LHCN-M2 (cell line): ENCODE measurements around the gene NFKB1. TPM values are rescaled to one million over a fixed set of nuclear protein-coding genes. Genes with fewer than 3 reads are reported as not detected.

Experiments used
- DNase-seq: peaks from one replicate; pipeline ENCODE4 v3.0.0-alpha.2; 2012; ENCODE audit warnings: low read depth
- total RNA-seq: library from RNA; depleted of rRNA; stranded (reverse); fragments of >200 nt; gene quantifications from 2 replicates; pipeline ENCODE4 v1.2.3, GENCODE V29; 2014

NFKB1 gene
- total RNA-seq, 1 experiment from 2014 or later, result 22.0 TPM

- no peak for DNase-seq
Observed at GRCh38 chr4:102494603-102495002, 6.6 kb upstream of the NFKB1 start.

DNA sequence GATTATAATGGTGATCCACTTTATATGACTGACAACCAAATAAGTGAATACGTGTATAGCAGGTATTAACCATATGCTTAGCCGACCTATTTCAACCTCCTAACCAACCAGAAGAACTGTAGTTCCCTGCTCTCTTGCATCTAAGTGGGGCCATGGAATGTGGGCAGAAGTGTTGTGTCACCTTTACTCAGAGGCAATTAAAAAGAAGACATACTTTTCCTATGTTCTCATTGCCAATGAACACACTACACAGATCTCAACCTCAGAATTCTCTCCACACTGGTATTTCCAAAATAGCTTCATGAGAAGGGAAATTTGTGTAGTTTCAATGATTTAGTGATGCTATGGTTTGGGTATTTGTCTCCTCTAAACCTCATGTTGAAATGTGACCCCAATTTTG lies 3.2 kb upstream of the NFKB1 start:
- DNase-seq, result no peak

GRCh38 chr4:102500352-102500695 lies 835 bp upstream of the NFKB1 start:
- DNase-seq, result peak; percentile 26

- DNase-seq, result no peak
Observed at GRCh38 chr4:102501447-102501696, 213 bp downstream of the NFKB1 start.

DNA sequence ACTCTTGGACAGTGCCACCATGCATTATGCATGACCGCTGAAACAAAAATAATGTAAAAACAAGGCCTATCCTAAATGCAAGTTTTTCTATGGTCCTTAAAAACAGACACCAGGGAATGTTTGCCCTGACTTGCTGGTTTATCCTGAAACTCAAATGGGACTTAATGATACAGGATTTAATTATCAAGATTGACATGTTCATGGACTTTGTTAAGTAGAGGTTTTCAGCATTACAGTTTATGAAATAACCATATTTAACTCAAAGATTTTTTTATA lies 1.3 kb downstream of the NFKB1 start:
- no peak for DNase-seq

GRCh38 chr4:102503301-102503746 lies 2.2 kb downstream of the NFKB1 start:
- DNase-seq, result no peak

DNA sequence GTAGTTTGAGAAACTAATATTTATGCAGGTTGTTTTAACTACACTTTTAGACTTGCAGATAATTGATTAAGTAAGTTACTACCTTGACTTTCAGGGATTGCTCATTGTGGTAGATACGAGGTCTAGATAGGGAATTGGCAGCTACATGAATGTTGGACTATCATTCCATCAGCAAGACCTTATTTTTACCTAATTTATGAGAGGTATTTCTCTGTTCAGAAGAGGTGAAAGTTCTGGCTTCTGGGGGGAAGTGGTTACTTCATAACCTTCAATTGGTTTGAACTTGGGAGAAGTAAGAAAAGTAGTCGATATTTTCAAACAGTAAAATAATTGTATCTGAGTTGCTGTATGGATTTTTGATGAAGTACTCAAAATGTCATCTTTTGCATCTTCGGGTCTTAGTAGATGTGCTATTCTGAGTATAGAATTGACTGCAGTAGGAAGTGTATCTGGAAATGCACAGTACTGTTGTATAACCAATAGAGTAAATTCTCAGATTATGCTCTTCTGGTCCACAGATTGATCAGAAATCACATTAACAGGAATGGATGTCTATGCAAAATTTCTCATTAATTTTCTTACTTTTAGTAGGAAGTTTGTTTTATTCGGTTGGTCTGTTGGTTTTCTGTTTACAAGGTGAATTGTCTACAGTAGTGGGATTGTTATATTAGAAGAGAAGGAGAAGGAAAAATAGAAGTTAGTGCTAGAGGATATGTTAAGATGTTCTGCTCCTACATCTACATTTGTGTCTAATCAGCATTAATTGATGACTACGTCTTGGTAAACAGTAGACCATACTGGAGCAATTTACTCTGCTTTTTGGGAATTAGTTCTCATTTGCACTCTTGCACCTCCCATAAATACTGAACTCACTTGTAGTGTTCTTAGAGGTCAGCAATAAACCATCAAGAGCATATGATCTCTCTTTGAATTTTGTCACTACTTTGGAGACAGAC lies 3.0 kb downstream of the NFKB1 start:
- no peak for DNase-seq

DNA sequence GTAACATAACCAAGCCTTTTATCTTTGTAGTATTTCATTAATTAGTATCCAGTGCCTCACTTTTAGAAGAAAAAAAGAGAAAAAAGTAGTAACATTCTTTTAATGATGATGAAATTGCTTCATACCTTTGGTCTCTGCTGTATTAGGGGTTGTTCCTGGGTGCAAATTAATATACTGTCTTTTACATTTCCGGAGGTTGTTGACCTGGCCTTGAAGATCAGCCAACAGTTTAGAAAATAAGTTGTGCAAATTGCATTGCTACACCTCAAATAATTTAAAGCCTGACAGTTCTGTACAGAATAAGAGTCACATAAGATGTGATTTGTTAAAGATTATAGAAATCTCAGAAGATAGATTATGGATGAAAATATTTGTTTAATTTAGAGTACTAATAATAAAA lies 3.8 kb downstream of the NFKB1 start:
- no peak for DNase-seq

GRCh38 chr4:102505708-102506107 lies 4.5 kb downstream of the NFKB1 start:
- no peak for DNase-seq

- no peak for DNase-seq
Observed at GRCh38 chr4:102506523-102506922, 5.4 kb downstream of the NFKB1 start.

- no peak for DNase-seq
Observed at GRCh38 chr4:102511830-102512605, 10.9 kb downstream of the NFKB1 start.

DNA sequence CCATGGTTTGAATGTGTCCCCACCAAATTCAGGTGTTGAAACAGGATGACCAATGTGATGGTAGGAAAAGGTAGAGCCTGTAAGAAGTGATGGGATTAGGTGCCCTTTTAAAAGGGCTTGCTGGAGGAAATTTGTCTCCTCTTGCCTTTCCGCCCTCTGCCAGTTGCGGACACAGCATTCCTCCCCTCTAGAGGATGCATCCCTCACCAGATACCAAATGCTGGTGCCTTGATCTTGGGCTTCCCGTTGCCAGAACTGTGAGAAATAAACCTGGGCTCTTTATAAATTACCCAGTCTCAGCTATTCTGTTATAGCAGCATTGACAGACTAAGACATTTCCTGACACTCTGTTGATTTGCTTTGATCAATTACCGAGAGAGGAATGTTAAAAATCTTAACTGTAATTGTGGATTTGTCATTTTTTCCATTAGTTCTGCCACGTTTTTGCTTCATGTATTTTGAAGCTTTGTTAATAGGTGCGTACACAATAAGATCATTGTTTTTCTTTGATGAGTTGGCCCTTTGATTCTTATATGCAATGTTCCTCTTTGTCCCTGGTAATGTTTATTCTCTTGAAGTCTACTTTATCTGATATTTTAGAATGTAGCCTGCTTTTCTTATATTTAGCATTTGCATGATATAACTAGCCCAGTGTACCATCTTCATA lies 13.3 kb downstream of the NFKB1 start:
- DNase-seq, result no peak

GRCh38 chr4:102517753-102518152 lies 16.6 kb downstream of the NFKB1 start:
- DNase-seq, result no peak

GRCh38 chr4:102518703-102519131 lies 17.6 kb downstream of the NFKB1 start:
- no peak for DNase-seq

DNA sequence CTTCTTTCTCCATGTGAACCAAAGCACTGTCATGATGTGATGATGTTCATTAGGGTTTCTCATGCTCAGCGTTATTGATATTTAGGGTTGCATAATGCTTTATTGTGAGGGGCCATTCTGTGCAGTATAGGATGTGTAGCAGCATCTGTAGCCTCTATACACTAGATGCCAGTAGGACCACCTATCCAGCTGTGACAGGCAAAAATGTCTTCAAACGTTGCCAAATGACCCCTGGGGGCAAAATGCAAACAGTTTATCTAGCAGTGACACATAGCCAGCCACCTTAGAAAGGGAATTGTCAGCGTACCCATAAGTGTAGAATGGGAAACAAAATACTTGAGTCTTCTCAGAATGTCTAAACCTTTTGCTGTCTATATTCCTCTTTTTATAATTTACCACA lies 18.8 kb downstream of the NFKB1 start:
- DNase-seq, result no peak

DNA sequence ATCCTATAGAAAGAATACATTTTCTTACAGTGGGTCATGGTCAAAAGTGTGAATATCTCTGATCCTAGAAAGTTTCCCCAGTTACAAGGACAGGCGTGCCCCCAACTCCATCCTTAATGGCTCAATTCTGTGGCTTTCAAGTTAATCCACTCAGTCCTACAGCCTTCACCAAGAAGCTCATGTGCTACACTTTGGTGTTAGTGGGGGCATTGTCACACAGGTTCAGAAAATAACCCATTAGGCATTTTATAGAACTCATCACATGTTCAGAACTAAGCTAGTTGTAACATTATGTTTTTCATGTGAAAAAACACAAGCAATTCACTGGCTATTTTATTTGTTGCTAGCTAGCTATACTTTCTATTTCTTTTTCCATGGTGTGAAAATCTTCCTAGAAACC lies 20.4 kb downstream of the NFKB1 start:
- DNase-seq, result no peak

DNA sequence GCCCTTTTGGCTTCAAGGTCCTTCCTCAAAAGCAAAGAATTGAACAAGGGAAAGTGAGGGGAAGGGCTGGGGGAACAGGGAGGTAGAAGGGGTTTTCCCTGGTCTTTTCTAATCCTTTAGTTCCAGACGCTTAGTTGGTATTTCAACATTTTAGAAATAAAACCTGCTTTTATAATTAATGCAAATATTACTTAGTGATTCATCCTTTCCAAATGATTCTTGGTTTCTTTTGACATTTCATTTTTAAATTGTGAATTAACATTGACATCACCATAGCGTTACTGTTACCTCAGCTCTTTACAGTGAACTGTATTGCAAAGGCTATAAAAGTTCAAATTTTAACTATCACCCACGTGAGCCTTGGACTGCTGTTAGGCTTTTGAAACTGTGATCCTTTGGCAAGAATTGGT lies 20.9 kb downstream of the NFKB1 start:
- no peak for DNase-seq

- no peak for DNase-seq
Observed at GRCh38 chr4:102524691-102525090, 23.5 kb downstream of the NFKB1 start.

- DNase-seq, result no peak
Observed at GRCh38 chr4:102525097-102525496, 23.9 kb downstream of the NFKB1 start.

DNA sequence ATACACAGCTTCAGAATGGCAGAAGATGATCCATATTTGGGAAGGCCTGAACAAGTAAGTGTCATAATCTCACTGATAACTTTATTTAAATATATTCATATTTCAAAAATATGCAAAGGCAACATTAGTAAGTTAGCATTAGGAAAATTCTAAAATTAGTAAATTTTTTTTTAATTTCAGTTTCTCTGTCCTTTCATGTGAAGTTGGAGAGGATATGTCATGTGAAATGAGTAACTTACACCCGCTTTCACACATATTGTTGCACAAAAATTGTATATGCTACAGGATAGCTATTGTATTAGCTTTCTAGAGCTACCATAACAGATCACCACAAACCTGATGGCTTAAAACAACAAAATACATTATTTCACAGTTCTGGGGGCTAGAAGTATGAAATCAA lies 24.3 kb downstream of the NFKB1 start:
- DNase-seq, result no peak

DNA sequence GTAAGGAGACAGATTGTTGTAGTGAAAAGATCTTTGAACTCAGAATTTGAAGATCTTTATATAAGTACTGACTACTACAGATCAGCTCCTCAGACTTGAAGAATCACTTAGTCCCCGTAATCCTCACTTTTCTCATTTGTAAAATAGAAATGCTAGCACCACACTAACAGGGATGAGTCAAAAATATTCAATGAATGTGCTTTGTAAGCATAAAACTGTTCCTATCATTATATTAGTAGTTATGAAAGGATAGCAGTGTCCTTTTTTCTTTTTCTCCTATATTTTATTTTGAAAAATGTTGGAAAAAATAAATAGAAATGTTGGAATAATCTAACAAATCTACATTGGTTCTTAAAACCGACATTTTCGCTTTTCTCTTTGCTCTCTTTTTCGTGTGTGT lies 25.4 kb downstream of the NFKB1 start:
- no peak for DNase-seq

- no peak for DNase-seq
Observed at GRCh38 chr4:102527695-102528283, 26.6 kb downstream of the NFKB1 start.
